ENCODE results near the gene SLC26A2.

SLC26A2 gene

DNA sequence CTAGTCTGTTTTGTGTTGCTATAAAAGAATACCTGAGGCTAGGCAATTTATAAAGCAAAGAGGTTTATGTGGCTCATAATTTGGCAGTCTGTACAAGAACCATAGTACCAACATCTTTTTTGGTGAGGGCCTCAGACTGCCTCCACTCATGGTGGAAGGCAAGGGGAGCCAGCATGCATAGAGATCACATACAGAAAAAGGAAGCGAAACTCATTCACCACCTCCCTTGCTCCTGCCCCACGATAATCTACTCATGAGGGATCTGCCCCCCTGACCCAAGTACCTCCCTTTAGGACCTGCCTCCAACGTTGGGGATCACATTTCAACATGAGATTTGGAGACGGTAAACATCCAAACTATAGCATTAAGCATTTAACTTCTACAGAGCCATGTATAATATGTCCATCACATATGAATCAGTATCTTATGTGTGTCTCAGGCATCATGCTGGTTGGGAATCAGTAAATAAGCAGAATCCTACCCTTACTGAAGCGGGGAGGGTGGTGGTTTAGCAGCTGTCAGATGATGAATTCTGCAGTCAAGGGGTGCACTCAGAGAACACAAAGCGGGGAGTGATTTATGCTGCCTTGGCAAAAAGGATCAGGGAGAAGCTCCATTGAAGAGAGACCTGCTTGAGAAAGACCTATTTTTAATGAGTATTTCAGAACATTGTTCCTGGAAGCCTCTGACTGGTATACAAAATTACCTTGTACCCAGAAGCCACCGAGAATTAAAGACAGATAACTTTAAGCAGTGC, 74.8 kb downstream of the SLC26A2 start:
- no peak for DNase-seq (ENCODE audit: low read depth in 2 of 2)

DNA sequence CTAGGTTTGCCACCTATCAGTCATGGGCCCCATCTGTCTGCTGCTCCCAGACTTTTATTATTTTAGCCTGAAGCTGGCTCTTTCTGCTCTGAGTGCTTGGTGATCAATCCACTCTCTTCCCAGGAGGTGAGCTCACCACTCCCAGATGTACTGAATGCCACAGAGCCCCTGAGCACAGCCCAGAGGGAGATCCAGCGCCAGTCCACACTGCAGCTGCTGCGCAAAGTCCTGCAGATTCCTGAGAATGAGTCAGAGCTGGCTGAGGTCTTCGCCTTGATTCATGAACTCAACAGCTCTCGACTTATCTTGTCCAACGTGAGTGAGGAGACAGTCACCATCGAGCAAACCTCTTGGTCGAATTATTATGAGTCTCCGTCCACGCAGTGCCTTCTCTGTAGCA, 76.0 kb downstream of the SLC26A2 start:
- no peak for DNase-seq (ENCODE audit: low read depth in 2 of 2)
